WTC11 (cell line): Measurements from ENCODE around the gene CDK5R2. TPM values are rescaled to one million over a fixed set of nuclear protein-coding genes. Genes with fewer than 3 reads are reported as not detected.

ENCODE experiments used
- ATAC-seq: fragments of 200-7000 bp; cut with Tn5 transposase; 2 replicates; pipeline ENCODE4 v1.10.0; 2021; ENCODE audit warnings: mild to moderate bottlenecking, moderate library complexity
- CTCF ChIA-PET: fragments of 300-600 bp; sonication (Branson Sonifier 250); formaldehyde crosslinking; loops from one replicate; lab custom pipeline; 2021; ENCODE audit warnings: antibody characterized with exemption; lab: Charles Lee
- POLR2A ChIA-PET: fragments of 350-600 bp; sonication (Branson Sonifier 250); formaldehyde crosslinking; loops from one replicate; lab custom pipeline; 2021; ENCODE audit warnings: antibody characterized with exemption; lab: Charles Lee
- DNase-seq: peaks from one replicate; pipeline ENCODE4 v3.0.0; 2021; ENCODE audit warnings: low spot score
- H3K27ac Mint-ChIP-seq: 2 replicates; pipeline ENCODE4 v1.8.0; 2021; ENCODE audit warnings: mixed read lengths
- H3K27me3 Mint-ChIP-seq: 2 replicates; pipeline ENCODE4 v1.8.0; 2021; ENCODE audit warnings: low read depth, mild to moderate bottlenecking, moderate library complexity, mixed read lengths
- H3K36me3 Mint-ChIP-seq: 2 replicates; pipeline ENCODE4 v1.8.0; 2021; ENCODE audit warnings: mixed read lengths
- H3K4me1 Mint-ChIP-seq: 2 replicates; pipeline ENCODE4 v1.8.0; 2022; ENCODE audit warnings: mixed read lengths
- H3K4me3 Mint-ChIP-seq: 2 replicates; pipeline ENCODE4 v1.8.0; 2021; ENCODE audit warnings: mild to moderate bottlenecking, moderate library complexity, mixed read lengths
- H3K9me3 Mint-ChIP-seq: 2 replicates; pipeline ENCODE4 v1.8.0; 2021; ENCODE audit warnings: mixed read lengths
- ATF1 ChIP-seq: sonication (generic); formaldehyde crosslinking; IDR thresholded peaks from 2 replicates; pipeline ENCODE4 v1.8.1; 2023; ENCODE audit warnings: mild to moderate bottlenecking, moderate library complexity, missing genetic modification reagents
- CTCF ChIP-seq: fragments of 200-600 bp; IDR thresholded peaks from 2 replicates; pipeline ENCODE4 v1.8.0; 2022; ENCODE audit warnings: antibody characterized with exemption
- E2F5 ChIP-seq: sonication (generic); formaldehyde crosslinking; IDR thresholded peaks from 2 replicates; pipeline ENCODE4 v1.8.1; 2022; ENCODE audit warnings: mild to moderate bottlenecking, moderate library complexity, missing genetic modification reagents
- ELF4 ChIP-seq: sonication (generic); formaldehyde crosslinking; IDR thresholded peaks from 2 replicates; pipeline ENCODE4 v1.8.1; 2022; ENCODE audit warnings: low read depth, mild to moderate bottlenecking, moderate library complexity, missing genetic modification reagents
- ERG ChIP-seq: fragments of 250-450 bp; sonication (Bioruptor Pico); IDR thresholded peaks from 2 replicates; pipeline ENCODE4 v1.8.0; 2021; ENCODE audit warnings: mild to moderate bottlenecking
- ESRRA ChIP-seq: sonication (generic); formaldehyde crosslinking; IDR thresholded peaks from 2 replicates; pipeline ENCODE4 v1.8.1; 2022; ENCODE audit warnings: mild to moderate bottlenecking, missing genetic modification reagents, borderline replicate concordance
- ETV6 ChIP-seq: sonication (generic); formaldehyde crosslinking; IDR thresholded peaks from 2 replicates; pipeline ENCODE4 v1.8.1; 2022; ENCODE audit warnings: mild to moderate bottlenecking, missing genetic modification reagents
- MYBL2 ChIP-seq: sonication (generic); formaldehyde crosslinking; IDR thresholded peaks from 2 replicates; pipeline ENCODE4 v1.8.1; 2023; ENCODE audit warnings: mild to moderate bottlenecking, moderate library complexity, missing genetic modification reagents
- NFATC4 ChIP-seq: fragments of 250-450 bp; sonication (Bioruptor Pico); IDR thresholded peaks from 2 replicates; pipeline ENCODE4 v1.9.0; 2021; ENCODE audit warnings: mild to moderate bottlenecking
- NR2C2 ChIP-seq: sonication (generic); formaldehyde crosslinking; IDR thresholded peaks from 2 replicates; pipeline ENCODE4 v1.8.0; 2022; ENCODE audit warnings: mild to moderate bottlenecking, missing genetic modification reagents
- RELA ChIP-seq: sonication (generic); formaldehyde crosslinking; IDR thresholded peaks from 2 replicates; pipeline ENCODE4 v1.8.1; 2022; ENCODE audit warnings: missing genetic modification reagents, mild to moderate bottlenecking, borderline replicate concordance
- SOX15 ChIP-seq: fragments of 250-450 bp; sonication (Bioruptor Pico); IDR thresholded peaks from 2 replicates; pipeline ENCODE4 v1.9.0; 2021; ENCODE audit warnings: mild to moderate bottlenecking
- SP1 ChIP-seq: sonication (generic); formaldehyde crosslinking; conservative IDR thresholded peaks from 2 replicates; pipeline ENCODE4 v1.8.1; 2022; ENCODE audit warnings: missing genetic modification reagents
- USF2 ChIP-seq: sonication (generic); formaldehyde crosslinking; IDR thresholded peaks from 2 replicates; pipeline ENCODE4 v1.8.1; 2023; ENCODE audit warnings: mild to moderate bottlenecking, missing genetic modification reagents, moderate library complexity
- ZBTB43 ChIP-seq: sonication (generic); formaldehyde crosslinking; IDR thresholded peaks from 2 replicates; pipeline ENCODE4 v1.8.1; 2023; ENCODE audit warnings: mild to moderate bottlenecking, missing genetic modification reagents
- ZMAT4 ChIP-seq: fragments of 250-450 bp; sonication (Bioruptor Pico); IDR thresholded peaks from 2 replicates; pipeline ENCODE4 v1.9.0; 2021; ENCODE audit warnings: mild to moderate bottlenecking
- ZNF219 ChIP-seq: sonication (generic); formaldehyde crosslinking; IDR thresholded peaks from 2 replicates; pipeline ENCODE4 v1.8.0; 2023; ENCODE audit warnings: missing genetic modification reagents, mild to moderate bottlenecking, borderline replicate concordance
- ZNF232 ChIP-seq: sonication (generic); formaldehyde crosslinking; IDR thresholded peaks from 2 replicates; pipeline ENCODE4 v1.8.0; 2022; ENCODE audit warnings: mild to moderate bottlenecking, missing genetic modification reagents
- ZNF263 ChIP-seq: sonication (generic); formaldehyde crosslinking; IDR thresholded peaks from 2 replicates; pipeline ENCODE4 v1.8.1; 2022; ENCODE audit warnings: low read depth, mild to moderate bottlenecking, moderate library complexity, missing genetic modification reagents
- ZNF317 ChIP-seq: sonication (generic); formaldehyde crosslinking; IDR thresholded peaks from 2 replicates; pipeline ENCODE4 v1.8.1; 2023; ENCODE audit warnings: low read depth, mild to moderate bottlenecking, moderate library complexity, missing genetic modification reagents, borderline replicate concordance
- total RNA-seq: library from RNA; stranded (reverse); gene quantifications from 3 replicates; pipeline ENCODE4 v1.2.3, GENCODE V29; 2021

Gene CDK5R2
- total RNA-seq, 1 experiment from 2014 or later: 0.26 TPM

- no peak overlapping the region for H3K27ac Mint-ChIP-seq
- POLR2A ChIA-PET: no interaction called here
- CTCF ChIA-PET: interaction anchor here (0.7 to 5.7 kb wide), 7 partner anchors 10 to 108 kb away, joined by 4 to 158 read pairs (median 8); partner anchors contain the start of gene CRYBA2
- no peaks in the 10 kb centered on the region for H3K9me3 Mint-ChIP-seq
- H3K4me3 Mint-ChIP-seq: peak overlapping the region; percentile 71
- TF ChIP-seq NR2C2 (CRISPR knock-in tag): no peak
- TF ChIP-seq ETV6 (CRISPR knock-in tag): no peak
- ATAC-seq (peak; percentile 7), DNase-seq (peak; percentile 54)
- H3K36me3 Mint-ChIP-seq: no peaks in the 10 kb centered on the region
- H3K27me3 Mint-ChIP-seq: peaks cover 98% of the 10 kb centered on the region
- peaks cover 28% of the 10 kb centered on the region for H3K4me1 Mint-ChIP-seq
Measured at GRCh38 chr2:218984239-218985020, 25.0 kb downstream of the CDK5R2 start.

GRCh38 chr2:218985021-218985324, 25.5 kb downstream of the CDK5R2 start, which contains the start of gene FEV:
Gene FEV, minus strand, starts transcription at chr2:218985184. Its CDS starts 109 bp downstream, at chr2:218985075.
- TF ChIP-seq ZMAT4 (CRISPR knock-in tag) (no peak), SOX15 (CRISPR knock-in tag) (no peak), NFATC4 (no peak), USF2 (no peak), SP1 (CRISPR knock-in tag) (no peak), ZNF263 (CRISPR knock-in tag) (no peak), ESRRA (CRISPR knock-in tag) (no peak), ATF1 (no peak), RELA (CRISPR knock-in tag) (no peak), ELF4 (CRISPR knock-in tag) (no peak), CTCF (no peak), ZBTB43 (no peak)
- ChIA-PET POLR2A (no interaction called here), CTCF (interaction anchor here (1.0 to 5.7 kb wide), 5 partner anchors 10 to 86 kb away, joined by 5 to 158 read pairs (median 8); partner anchors contain the start of gene CRYBA2)
- DNase-seq (no peak), ATAC-seq (no peak)
- no peaks in the 10 kb centered on the region for H3K36me3 Mint-ChIP-seq
- peaks cover 25% of the 10 kb centered on the region for H3K4me1 Mint-ChIP-seq
- peaks cover 98% of the 10 kb centered on the region for H3K27me3 Mint-ChIP-seq
- H3K27ac Mint-ChIP-seq: no peak within 1 kb of the TSS
- H3K9me3 Mint-ChIP-seq: no peaks in the 10 kb centered on the region
- peak within 1 kb of the TSS; percentile 71 for H3K4me3 Mint-ChIP-seq

- ATAC-seq: peak; percentile 12
- POLR2A ChIA-PET: no interaction called here
- TF ChIP-seq E2F5 (CRISPR knock-in tag) (no peak), ERG (CRISPR knock-in tag) (no peak), ZNF317 (CRISPR knock-in tag) (no peak), SP1 (CRISPR knock-in tag) (no peak), ZNF219 (no peak), ZNF232 (CRISPR knock-in tag) (no peak), MYBL2 (CRISPR knock-in tag) (no peak)
Measured at GRCh38 chr2:218985325-218986091, 26.0 kb downstream of the CDK5R2 start.

More at GRCh38 chr2:218985325-218986091, 26.0 kb downstream of the CDK5R2 start:
- CTCF ChIA-PET: interaction anchor here (1.2 to 5.7 kb wide), 3 partner anchors 9 to 87 kb away, joined by 8 to 158 read pairs (median 9); partner anchors contain the start of gene CRYBA2
- peak; percentile 70 for DNase-seq
- H3K4me1 Mint-ChIP-seq: peaks cover 23% of the 10 kb centered on the region
- H3K27me3 Mint-ChIP-seq: peaks cover 98% of the 10 kb centered on the region
- H3K9me3 Mint-ChIP-seq: no peaks in the 10 kb centered on the region
- no peak overlapping the region for H3K27ac Mint-ChIP-seq
- H3K4me3 Mint-ChIP-seq: peak overlapping the region; percentile 60
- H3K36me3 Mint-ChIP-seq: no peaks in the 10 kb centered on the region
